Nephron (organoid): ENCODE data around the gene ELK4.
A peak's percentile ranks its signal among the peaks of the same experiment; 100 is the strongest.

Experiments used
- H3K27ac Mint-ChIP-seq, 3 experiments: 2 replicates each; pipeline ENCODE4 v1.8.0; 2020; ENCODE audit warnings: mixed read lengths in 3 of 3, mild to moderate bottlenecking in 2 of 3, moderate library complexity in 1 of 3
- H3K27me3 Mint-ChIP-seq: 2 replicates; pipeline ENCODE4 v1.8.0; 2021; ENCODE audit warnings: low read depth, mild to moderate bottlenecking, moderate library complexity, mixed read lengths
- H3K36me3 Mint-ChIP-seq: 2 replicates; pipeline ENCODE4 v1.8.0; 2020; ENCODE audit warnings: low read depth, mixed read lengths
- H3K4me1 Mint-ChIP-seq: 2 replicates; pipeline ENCODE4 v1.8.0; 2020; ENCODE audit warnings: mixed read lengths
- H3K4me3 Mint-ChIP-seq, 3 experiments: 2 replicates each; pipeline ENCODE4 v1.8.0; 2020; ENCODE audit warnings: mild to moderate bottlenecking in 3 of 3, mixed read lengths in 3 of 3, moderate library complexity in 2 of 3
- H3K9me3 Mint-ChIP-seq: 2 replicates; pipeline ENCODE4 v1.8.0; 2020; ENCODE audit warnings: mixed read lengths
- CTCF ChIP-seq, 3 experiments: fragments of 200-600 bp; sonication (generic); IDR thresholded peaks; one replicate each; pipeline ENCODE4 v1.5.0; 2021; ENCODE audit warnings: antibody characterized with exemption in 3 of 3; ENCODE audit not compliant: unreplicated experiment in 3 of 3

Gene ELK4

GRCh38 chr1:205592443-205593003 is 39.3 kb downstream of the ELK4 start:
- H3K4me1 Mint-ChIP-seq: peaks cover 17% of the 10 kb centered on the region
- no peaks in the 10 kb centered on the region for H3K27me3 Mint-ChIP-seq
- no peaks in the 10 kb centered on the region for H3K9me3 Mint-ChIP-seq
- H3K4me3 Mint-ChIP-seq: peak overlapping the region; percentile 41 to 60 (median 47)
- peak overlapping the region in 1 of 3 experiments; percentile 33 for H3K27ac Mint-ChIP-seq
- TF ChIP-seq CTCF (IDR thresholded peaks at IDR 0.05; ENCODE audit: unreplicated experiment in 3 of 3): no peak
- peaks cover 10% of the 10 kb centered on the region for H3K36me3 Mint-ChIP-seq

- Mint-ChIP-seq H3K27me3 (no peaks in the 10 kb centered on the region), H3K4me3 (peak overlapping the region; percentile 73 to 87 (median 84)), H3K27ac (peak overlapping the region; percentile 56 to 85 (median 74)), H3K9me3 (no peaks in the 10 kb centered on the region), H3K4me1 (peaks cover 20% of the 10 kb centered on the region), H3K36me3 (peaks cover 9% of the 10 kb centered on the region)
- peak; percentile 94 to 100 (median 99) for TF ChIP-seq CTCF (IDR thresholded peaks at IDR 0.05; ENCODE audit: unreplicated experiment in 3 of 3)
These were observed 40.1 kb downstream of the ELK4 start for GRCh38 chr1:205591522-205592351.

GRCh38 chr1:205590777-205591513 is 40.9 kb downstream of the ELK4 start:
- TF ChIP-seq CTCF (IDR thresholded peaks at IDR 0.05; ENCODE audit: unreplicated experiment in 3 of 3): no peak
- no peaks in the 10 kb centered on the region for H3K27me3 Mint-ChIP-seq
- H3K9me3 Mint-ChIP-seq: no peaks in the 10 kb centered on the region
- peaks cover 4% of the 10 kb centered on the region for H3K36me3 Mint-ChIP-seq
- H3K4me1 Mint-ChIP-seq: peaks cover 15% of the 10 kb centered on the region
- H3K4me3 Mint-ChIP-seq: no peak overlapping the region
- peak overlapping the region in 1 of 3 experiments; percentile 7 for H3K27ac Mint-ChIP-seq

GRCh38 chr1:205590457-205590768 is 41.4 kb downstream of the ELK4 start:
- TF ChIP-seq CTCF (IDR thresholded peaks at IDR 0.05; ENCODE audit: unreplicated experiment in 3 of 3): no peak
- Mint-ChIP-seq H3K4me3 (no peak overlapping the region), H3K36me3 (no peaks in the 10 kb centered on the region), H3K9me3 (no peaks in the 10 kb centered on the region), H3K27me3 (no peaks in the 10 kb centered on the region), H3K27ac (peak overlapping the region in 1 of 3 experiments; percentile 7), H3K4me1 (peaks cover 11% of the 10 kb centered on the region)

- Mint-ChIP-seq H3K27me3 (no peaks in the 10 kb centered on the region), H3K36me3 (no peaks in the 10 kb centered on the region), H3K27ac (peak overlapping the region in 1 of 3 experiments; percentile 7), H3K9me3 (no peaks in the 10 kb centered on the region), H3K4me3 (no peak overlapping the region), H3K4me1 (peaks cover 11% of the 10 kb centered on the region)
- TF ChIP-seq CTCF (IDR thresholded peaks at IDR 0.05; ENCODE audit: unreplicated experiment in 3 of 3): no peak
These were observed 42.0 kb downstream of the ELK4 start for GRCh38 chr1:205589618-205590456.
